ENCODE results near the gene CLEC4G. TPM values are rescaled to one million over a fixed set of nuclear protein-coding genes. Genes with fewer than 3 reads are reported as not detected.

Gene CLEC4G
- total and polyA plus RNA-seq, 4 donors = 0.31 to 0.96 (median 0.43) TPM; not detected in 1

DNA sequence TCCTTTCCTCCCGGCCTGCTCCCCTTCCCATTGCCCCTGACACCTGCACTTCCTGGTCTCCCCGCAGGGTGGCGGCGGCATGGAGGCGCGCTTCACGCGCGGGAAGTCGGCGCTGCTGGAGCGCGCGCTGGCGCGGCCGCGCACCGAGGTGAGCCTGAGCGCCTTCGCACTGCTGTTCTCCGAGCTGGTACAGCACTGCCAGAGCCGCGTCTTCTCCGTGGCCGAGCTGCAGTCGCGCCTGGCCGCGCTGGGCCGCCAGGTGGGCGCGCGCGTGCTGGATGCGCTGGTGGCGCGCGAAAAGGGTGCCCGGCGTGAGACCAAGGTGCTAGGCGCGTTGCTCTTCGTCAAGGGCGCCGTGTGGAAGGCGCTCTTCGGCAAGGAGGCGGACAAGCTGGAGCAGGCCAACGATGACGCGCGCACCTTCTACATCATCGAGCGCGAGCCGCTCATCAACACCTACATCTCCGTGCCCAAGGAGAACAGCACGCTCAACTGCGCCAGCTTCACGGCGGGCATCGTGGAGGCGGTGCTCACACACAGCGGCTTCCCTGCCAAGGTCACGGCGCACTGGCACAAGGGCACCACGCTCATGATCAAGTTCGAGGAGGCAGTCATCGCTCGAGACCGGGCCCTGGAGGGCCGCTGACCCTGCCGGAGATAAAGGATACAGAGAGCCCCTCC, 49.6 kb downstream of the CLEC4G start:
- Histone ChIP-seq H3K36me3 (ENCODE audit: control insufficient read depth in 4 of 4, insufficient read depth in 4 of 4, low read length in 4 of 4) (peaks cover 0 to 16% (median 6%) of the 10 kb centered on the region in 4 donors), H3K27me3 (ENCODE audit: control insufficient read depth in 3 of 3, insufficient read depth in 3 of 3, low read length in 2 of 3) (peaks cover 0 to 4% (median 3%) of the 10 kb centered on the region in 3 donors), H3K9ac (ENCODE audit: insufficient read depth in 1 of 2, low read length in 2 of 2) (peak overlapping the region in 1 of 2 donors; percentile 42), H3K9me3 (ENCODE audit: control insufficient read depth in 4 of 4, insufficient read depth in 3 of 4, low read length in 3 of 4) (no peaks in the 10 kb centered on the region), H3K4me3 (no peak overlapping the region), H3K27ac (ENCODE audit: low read depth in 1 of 2, low read length in 1 of 2) (peak overlapping the region in 1 of 2 donors; percentile 61), H3K4me1 (ENCODE audit: control insufficient read depth in 5 of 5, insufficient read depth in 5 of 5, low read length in 5 of 5) (peaks cover 0 to 12% (median 4%) of the 10 kb centered on the region in 5 donors)
- peak in 2 of 3 donors; percentile 38 to 60 for DNase-seq
- TF ChIP-seq, protein P1, sequence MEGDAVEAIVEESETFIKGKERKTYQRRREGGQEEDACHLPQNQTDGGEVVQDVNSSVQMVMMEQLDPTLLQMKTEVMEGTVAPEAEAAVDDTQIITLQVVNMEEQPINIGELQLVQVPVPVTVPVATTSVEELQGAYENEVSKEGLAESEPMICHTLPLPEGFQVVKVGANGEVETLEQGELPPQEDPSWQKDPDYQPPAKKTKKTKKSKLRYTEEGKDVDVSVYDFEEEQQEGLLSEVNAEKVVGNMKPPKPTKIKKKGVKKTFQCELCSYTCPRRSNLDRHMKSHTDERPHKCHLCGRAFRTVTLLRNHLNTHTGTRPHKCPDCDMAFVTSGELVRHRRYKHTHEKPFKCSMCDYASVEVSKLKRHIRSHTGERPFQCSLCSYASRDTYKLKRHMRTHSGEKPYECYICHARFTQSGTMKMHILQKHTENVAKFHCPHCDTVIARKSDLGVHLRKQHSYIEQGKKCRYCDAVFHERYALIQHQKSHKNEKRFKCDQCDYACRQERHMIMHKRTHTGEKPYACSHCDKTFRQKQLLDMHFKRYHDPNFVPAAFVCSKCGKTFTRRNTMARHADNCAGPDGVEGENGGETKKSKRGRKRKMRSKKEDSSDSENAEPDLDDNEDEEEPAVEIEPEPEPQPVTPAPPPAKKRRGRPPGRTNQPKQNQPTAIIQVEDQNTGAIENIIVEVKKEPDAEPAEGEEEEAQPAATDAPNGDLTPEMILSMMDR (IDR thresholded peaks at IDR 0.05; ENCODE audit: control extremely low read depth, extremely low read depth) = no peak
- 84 to 86% methylated on average over 71 to 74 of the region's 74 CpGs for WGBS, 2 donors
- no peak for ATAC-seq (ENCODE audit: insufficient read depth, low FRiP score)

DNA sequence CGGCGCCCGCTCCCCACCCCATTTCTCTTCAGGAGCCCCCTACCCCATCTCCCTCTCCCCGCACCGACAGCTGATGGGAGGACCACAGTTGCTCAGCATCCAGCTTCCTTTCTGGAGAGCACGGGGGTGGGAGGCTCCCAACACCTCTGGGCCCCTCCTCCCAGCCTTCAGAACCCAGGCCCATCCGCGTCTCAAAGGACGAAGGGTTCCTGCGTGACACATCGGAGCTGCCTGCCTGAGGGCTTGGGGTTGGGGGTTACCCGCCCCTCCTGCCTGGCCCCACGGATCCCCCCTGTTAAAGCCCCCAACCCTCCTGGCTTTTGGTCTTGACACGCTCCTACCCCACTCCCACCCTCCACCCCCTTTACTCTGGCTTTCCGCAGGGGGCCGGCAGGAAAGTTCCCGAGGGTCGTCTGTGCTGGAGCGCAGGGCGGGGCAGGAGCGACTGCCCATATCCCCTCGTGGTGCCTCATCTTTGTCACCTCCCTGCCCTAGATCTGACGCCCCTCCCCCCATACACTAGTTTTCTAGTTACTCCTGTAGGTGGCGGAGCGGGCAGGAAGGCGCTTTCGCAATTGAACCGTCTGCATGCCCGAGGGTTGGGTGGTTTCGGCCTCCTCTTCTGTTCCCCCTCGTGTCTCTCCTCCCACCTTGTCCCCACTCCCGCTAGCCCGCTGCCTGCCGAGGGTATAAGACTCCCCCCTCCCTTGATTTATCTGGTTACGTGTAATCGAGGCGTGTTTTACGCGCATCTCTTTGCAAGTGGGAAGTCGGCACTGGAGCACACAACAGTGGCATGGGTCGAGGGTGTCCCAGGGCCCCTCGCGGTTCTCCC, 50.4 kb downstream of the CLEC4G start:
- H3K27me3 ChIP-seq (ENCODE audit: control insufficient read depth in 3 of 3, insufficient read depth in 3 of 3, low read length in 2 of 3) = peaks cover 0 to 8% (median 4%) of the 10 kb centered on the region in 3 donors
- DNase-seq (peak; percentile 81 to 87 (median 82)), ATAC-seq (ENCODE audit: insufficient read depth, low FRiP score) (peak; percentile 56)
- peaks cover 0 to 12% (median 4%) of the 10 kb centered on the region in 5 donors for H3K4me1 ChIP-seq (ENCODE audit: control insufficient read depth in 5 of 5, insufficient read depth in 5 of 5, low read length in 5 of 5)
- TF ChIP-seq, protein P1 (IDR thresholded peaks at IDR 0.05; ENCODE audit: control extremely low read depth, extremely low read depth) = peak; percentile 47
- peak overlapping the region; percentile 97 for H3K4me3 ChIP-seq
- H3K36me3 ChIP-seq (ENCODE audit: control insufficient read depth in 4 of 4, insufficient read depth in 4 of 4, low read length in 4 of 4) = peaks cover 0 to 16% (median 6%) of the 10 kb centered on the region in 4 donors
- no peaks in the 10 kb centered on the region for H3K9me3 ChIP-seq (ENCODE audit: control insufficient read depth in 4 of 4, insufficient read depth in 3 of 4, low read length in 3 of 4)
- peak overlapping the region; percentile 42 to 68 for H3K9ac ChIP-seq (ENCODE audit: insufficient read depth in 1 of 2, low read length in 2 of 2)
- whole genome bisulfite sequencing, 2 donors = 1 to 4% methylated on average over 43 of the region's 43 CpGs
- peak overlapping the region; percentile 89 to 90 for H3K27ac ChIP-seq (ENCODE audit: low read depth in 1 of 2, low read length in 1 of 2)

DNA sequence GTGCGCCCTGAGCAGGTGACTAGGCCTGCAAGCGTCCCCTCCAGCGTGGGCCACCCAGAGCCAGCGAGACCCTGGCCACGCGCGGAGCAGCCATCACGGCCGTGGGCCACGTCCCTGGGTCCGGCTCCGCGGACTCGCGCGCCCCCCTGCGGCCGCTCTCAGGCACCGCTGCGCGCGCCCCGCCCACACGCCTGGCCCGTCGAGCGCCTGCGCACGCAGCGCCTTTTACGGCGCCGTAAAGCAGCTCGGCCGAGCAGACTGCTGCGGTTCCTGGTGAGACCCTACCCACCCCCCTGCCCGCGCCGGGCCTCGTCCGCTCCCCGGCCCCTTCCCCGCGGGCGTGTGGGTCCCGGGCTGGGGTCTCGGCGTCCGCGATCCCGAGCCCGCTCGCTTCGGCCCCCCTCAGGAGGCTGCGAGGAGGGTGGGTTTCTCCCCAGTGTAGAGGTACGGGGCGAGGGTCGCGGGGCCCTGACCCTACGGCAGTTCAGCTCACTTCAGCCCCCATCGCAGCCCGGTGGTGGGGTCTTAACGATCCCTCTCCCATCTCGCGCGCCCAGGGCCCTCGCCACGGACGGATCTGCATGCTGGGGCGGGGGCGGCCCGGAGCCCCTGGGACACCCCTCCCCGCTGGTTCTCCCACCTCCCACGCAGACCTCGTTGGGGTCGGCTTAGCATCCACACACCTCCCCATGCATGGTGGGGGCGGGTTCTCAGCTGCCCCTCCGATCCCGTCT, 51.1 kb downstream of the CLEC4G start, which contains the start of gene TRAPPC5:
Gene TRAPPC5, plus strand, starts transcription at position 228 of the 734 bp plus-strand sequence. CDS start 1,421 bp downstream, outside the sequence.
- H3K9ac ChIP-seq (ENCODE audit: insufficient read depth in 1 of 2, low read length in 2 of 2) = peak within 1 kb of the TSS; percentile 42 to 68
- H3K4me1 ChIP-seq (ENCODE audit: control insufficient read depth in 5 of 5, insufficient read depth in 5 of 5, low read length in 5 of 5) = peaks cover 0 to 12% (median 4%) of the 10 kb centered on the region in 5 donors
- peaks cover 0 to 16% (median 6%) of the 10 kb centered on the region in 4 donors for H3K36me3 ChIP-seq (ENCODE audit: control insufficient read depth in 4 of 4, insufficient read depth in 4 of 4, low read length in 4 of 4)
- TF ChIP-seq, protein P1 (IDR thresholded peaks at IDR 0.05; ENCODE audit: control extremely low read depth, extremely low read depth) = peak; percentile 98
- peak within 1 kb of the TSS; percentile 89 to 90 for H3K27ac ChIP-seq (ENCODE audit: low read depth in 1 of 2, low read length in 1 of 2)
- ATAC-seq (ENCODE audit: insufficient read depth, low FRiP score) = peak; percentile 86
- DNase-seq = peak; percentile 88 to 94 (median 91)
- no peaks in the 10 kb centered on the region for H3K9me3 ChIP-seq (ENCODE audit: control insufficient read depth in 4 of 4, insufficient read depth in 3 of 4, low read length in 3 of 4)
- peaks cover 0 to 8% (median 4%) of the 10 kb centered on the region in 3 donors for H3K27me3 ChIP-seq (ENCODE audit: control insufficient read depth in 3 of 3, insufficient read depth in 3 of 3, low read length in 2 of 3)
- 0 to 1% methylated on average over 58 to 79 of the region's 79 CpGs for WGBS, 2 donors
- peak within 1 kb of the TSS; percentile 97 for H3K4me3 ChIP-seq

Measured in lung (tissue), 12 donors.